ENCODE results near the gene NFIB.

- TF ChIP-seq ATF3 (IDR thresholded peaks at IDR 0.05; ENCODE audit: borderline replicate concordance, extremely low read depth, low read depth, low read length) (no peak), PAX5 (IDR thresholded peaks at IDR 0.05; ENCODE audit: borderline replicate concordance, low read depth, low read length) (no peak), CTCF (IDR thresholded peaks at IDR 0.05 in 2 of 3, conservative IDR thresholded peaks at IDR 0.05 in 1 of 3; ENCODE audit: control insufficient read depth in 2 of 3, extremely low read depth in 1 of 3, insufficient read depth in 1 of 3, low read depth in 3 of 3, low read length in 3 of 3) (no peak), HDAC2 (IDR thresholded peaks at IDR 0.05) (no peak), BCLAF1 (IDR thresholded peaks at IDR 0.05) (no peak), POLR2AphosphoS5 (IDR thresholded peaks at IDR 0.05; ENCODE audit: low read length) (no peak), SMAD5 (IDR thresholded peaks at IDR 0.05; ENCODE audit: low read depth) (no peak), ZNF592 (IDR thresholded peaks at IDR 0.05) (no peak), HCFC1 (IDR thresholded peaks at IDR 0.05; ENCODE audit: low read length) (no peak), POU2F2 (IDR thresholded peaks at IDR 0.05; ENCODE audit: borderline replicate concordance, low read depth, low read length) (no peak), SUZ12 (IDR thresholded peaks at IDR 0.05; ENCODE audit: unreplicated experiment) (no peak), SPI1 (IDR thresholded peaks at IDR 0.05; ENCODE audit: borderline replicate concordance, insufficient read depth, low read depth, low read length) (no peak), TAF1 (IDR thresholded peaks at IDR 0.05; ENCODE audit: borderline replicate concordance, low read depth, low read length) (no peak)
These were observed 155.7 kb downstream of the NFIB start for GRCh38 chr9:14158136-14158813.

Measured in GM12878 (cell line).